Left ventricle myocardium inferior (tissue), 1 donor: ENCODE data around the gene CFAP74. TPM values are rescaled to one million over a fixed set of nuclear protein-coding genes. Genes with fewer than 3 reads are reported as not detected.

Experiments used
- DNase-seq: peaks from one replicate; pipeline ENCODE4 v3.0.0-alpha.2; 2020
- H3K27ac ChIP-seq: fragments of 200-600 bp; replicated peaks from 2 replicates; pipeline ENCODE4 v1.8.0; 2021
- H3K27me3 ChIP-seq: fragments of 200-600 bp; 2 replicates; pipeline ENCODE4 v1.8.0; 2021; ENCODE audit warnings: low read depth
- H3K36me3 ChIP-seq: fragments of 200-600 bp; 2 replicates; pipeline ENCODE4 v1.8.0; 2021
- H3K4me1 ChIP-seq: fragments of 200-600 bp; 2 replicates; pipeline ENCODE4 v1.8.0; 2021
- H3K4me3 ChIP-seq: fragments of 200-600 bp; 2 replicates; pipeline ENCODE4 v1.8.0; 2021; ENCODE audit warnings: mild to moderate bottlenecking, moderate library complexity
- H3K9me3 ChIP-seq: fragments of 200-600 bp; replicated peaks from 2 replicates; pipeline ENCODE4 v1.8.0; 2021
- intact Hi-C: fragments of 100-400 bp; cut with micrococcal nuclease; formaldehyde crosslinking; loops from one replicate; pipeline ENCODE4 v1.11.0; 2022
- total RNA-seq: library from RNA; stranded (reverse); fragmentation: NEBNext Ultra II Directional; extraction: Animal tissue kit (Norgen Biotek cat#: 25700); gene quantifications from one replicate; pipeline ENCODE4 v1.2.1, GENCODE V29; 2021
- TF ChIP-seq, protein P1 (sequence below): fragments of 200-600 bp; IDR thresholded peaks from 2 replicates; pipeline ENCODE4 v1.8.0; 2021; ENCODE audit warnings: antibody characterized with exemption, mild to moderate bottlenecking, borderline replicate concordance
- donor health status: DM: no; HTN: yes; CAD: no; lungs with severe emphysema.

CFAP74 gene
- total RNA-seq, 1 donor from 2014 or later: not detected

DNA sequence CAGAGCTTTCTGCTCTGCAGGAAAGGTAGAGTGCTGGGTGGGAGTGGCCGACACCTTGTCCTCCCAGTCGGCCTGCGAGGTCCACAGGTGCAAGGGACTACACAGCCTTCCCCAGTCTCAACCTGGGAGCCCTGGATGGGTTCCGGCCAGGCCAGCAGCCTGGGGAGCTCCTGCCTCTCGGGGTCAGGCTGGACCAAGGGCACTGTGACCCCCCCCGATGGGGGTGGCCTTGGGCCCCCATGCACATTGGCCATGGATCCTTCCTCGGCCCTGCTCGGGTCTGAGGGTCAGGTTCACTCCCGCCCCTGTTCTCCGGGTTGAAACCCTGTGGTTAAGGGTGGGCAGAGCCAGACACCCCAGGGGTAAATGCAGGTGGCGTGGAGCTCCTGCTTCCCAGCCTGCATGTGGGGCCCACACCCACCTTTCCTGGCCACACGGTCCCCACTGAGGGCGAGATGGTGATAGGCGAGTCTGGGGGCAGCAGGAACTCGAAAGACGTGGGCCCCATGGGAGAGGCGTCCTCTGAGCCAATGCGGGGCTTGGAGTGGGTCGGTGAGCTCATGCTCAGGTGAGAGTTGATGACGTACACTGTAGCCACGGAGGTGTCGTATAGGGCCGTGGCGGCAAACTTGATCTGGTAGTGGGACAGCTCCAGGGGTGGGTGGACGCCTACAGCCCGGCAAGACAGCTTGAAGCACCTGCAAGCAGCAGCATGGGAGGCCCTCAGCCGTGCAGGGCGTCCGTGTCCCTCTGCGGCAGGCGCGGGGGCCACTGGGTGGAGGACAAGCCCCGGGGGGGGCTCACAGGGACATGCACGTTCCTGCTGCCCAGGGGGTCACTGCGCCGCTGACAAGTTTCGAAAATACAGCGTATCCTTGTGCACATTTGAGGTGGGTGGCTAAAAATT lies 73.7 kb downstream of the CFAP74 start:
- Histone ChIP-seq H3K27ac (no peak overlapping the region), H3K36me3 (no peaks in the 10 kb centered on the region), H3K4me1 (peaks cover 24% of the 10 kb centered on the region), H3K4me3 (no peak overlapping the region), H3K27me3 (no peaks in the 10 kb centered on the region), H3K9me3 (no peaks in the 10 kb centered on the region)
- no peak for DNase-seq
- TF ChIP-seq, protein P1, sequence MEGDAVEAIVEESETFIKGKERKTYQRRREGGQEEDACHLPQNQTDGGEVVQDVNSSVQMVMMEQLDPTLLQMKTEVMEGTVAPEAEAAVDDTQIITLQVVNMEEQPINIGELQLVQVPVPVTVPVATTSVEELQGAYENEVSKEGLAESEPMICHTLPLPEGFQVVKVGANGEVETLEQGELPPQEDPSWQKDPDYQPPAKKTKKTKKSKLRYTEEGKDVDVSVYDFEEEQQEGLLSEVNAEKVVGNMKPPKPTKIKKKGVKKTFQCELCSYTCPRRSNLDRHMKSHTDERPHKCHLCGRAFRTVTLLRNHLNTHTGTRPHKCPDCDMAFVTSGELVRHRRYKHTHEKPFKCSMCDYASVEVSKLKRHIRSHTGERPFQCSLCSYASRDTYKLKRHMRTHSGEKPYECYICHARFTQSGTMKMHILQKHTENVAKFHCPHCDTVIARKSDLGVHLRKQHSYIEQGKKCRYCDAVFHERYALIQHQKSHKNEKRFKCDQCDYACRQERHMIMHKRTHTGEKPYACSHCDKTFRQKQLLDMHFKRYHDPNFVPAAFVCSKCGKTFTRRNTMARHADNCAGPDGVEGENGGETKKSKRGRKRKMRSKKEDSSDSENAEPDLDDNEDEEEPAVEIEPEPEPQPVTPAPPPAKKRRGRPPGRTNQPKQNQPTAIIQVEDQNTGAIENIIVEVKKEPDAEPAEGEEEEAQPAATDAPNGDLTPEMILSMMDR: no peak
- intact Hi-C loops: no loop called here

DNA sequence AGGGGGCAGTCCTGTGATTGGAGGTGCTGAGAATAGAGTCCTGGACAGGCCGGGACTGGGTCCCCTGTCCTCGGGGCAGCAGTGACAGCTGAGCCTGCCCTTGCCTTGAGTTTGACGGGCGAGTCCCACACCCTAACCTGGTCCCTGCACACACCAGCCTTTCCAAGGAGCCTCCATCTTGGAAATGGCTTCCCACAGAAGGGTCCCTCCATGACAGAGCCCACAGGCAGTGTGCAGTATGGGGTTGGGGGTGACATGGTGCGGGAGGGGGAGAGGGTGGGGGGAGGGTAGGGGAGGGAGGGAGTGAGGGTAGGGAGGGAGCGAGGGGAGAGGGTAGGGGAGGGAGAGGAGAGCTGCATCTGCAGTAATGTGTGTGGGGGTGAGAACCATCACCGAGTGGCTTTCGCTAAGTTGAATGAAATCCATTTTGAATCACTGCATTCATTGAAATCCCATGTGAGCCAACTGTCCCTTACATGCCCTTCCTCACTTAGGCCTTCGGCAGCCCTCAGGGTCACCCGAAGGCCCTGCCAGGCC lies 74.4 kb downstream of the CFAP74 start:
- Histone ChIP-seq H3K4me1 (peaks cover 24% of the 10 kb centered on the region), H3K27me3 (no peaks in the 10 kb centered on the region), H3K4me3 (no peak overlapping the region), H3K36me3 (no peaks in the 10 kb centered on the region), H3K27ac (peak overlapping the region; percentile 73), H3K9me3 (no peaks in the 10 kb centered on the region)
- TF ChIP-seq, protein P1: no peak
- DNase-seq: no peak
- intact Hi-C loops: no loop called here

DNA sequence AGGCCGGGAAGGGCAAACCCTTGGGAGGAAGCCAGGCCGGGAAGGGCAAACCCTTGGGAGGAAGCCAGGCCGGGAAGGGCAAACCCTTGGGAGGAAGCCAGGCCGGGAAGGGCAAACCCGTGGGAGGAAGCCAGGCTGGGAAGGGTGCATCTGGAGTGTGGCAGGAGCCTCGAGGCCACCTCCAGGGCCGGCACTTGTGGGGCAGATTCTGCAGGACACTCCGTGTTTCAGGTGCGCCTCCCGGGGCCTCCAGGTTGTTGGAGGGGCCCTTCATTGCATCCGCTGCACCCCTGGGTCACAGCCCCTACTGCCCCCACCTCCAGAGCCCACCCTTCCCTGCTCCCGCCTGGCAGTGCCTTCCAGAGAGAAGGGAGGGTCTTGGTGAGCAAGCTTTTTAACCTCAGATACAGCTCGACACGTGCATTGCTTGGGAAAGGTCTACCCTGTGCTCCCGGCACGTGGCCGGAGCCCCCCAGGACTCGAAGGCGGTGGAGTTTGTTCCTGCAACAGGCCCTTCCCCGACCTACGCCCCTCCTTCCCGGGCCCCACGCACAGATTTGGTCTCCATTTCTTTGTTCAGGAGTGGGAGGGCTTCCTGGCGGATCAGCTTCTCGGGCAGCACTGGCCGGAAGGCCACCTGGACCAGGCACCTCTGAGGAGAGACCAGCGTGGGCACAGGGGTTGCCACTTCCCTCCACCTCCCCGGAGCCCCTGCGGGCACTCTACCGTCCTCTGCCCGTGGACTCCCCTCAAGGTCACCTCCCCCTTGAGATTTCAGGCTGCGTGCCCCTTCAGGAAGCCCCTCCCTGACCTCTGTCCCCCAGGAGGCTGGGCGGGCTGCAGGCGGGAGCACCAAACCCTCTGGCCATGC lies 75.1 kb downstream of the CFAP74 start:
- no peaks in the 10 kb centered on the region for H3K27me3 ChIP-seq
- H3K27ac ChIP-seq: peak overlapping the region; percentile 73
- TF ChIP-seq, protein P1: no peak
- no peaks in the 10 kb centered on the region for H3K36me3 ChIP-seq
- no peak for DNase-seq
- peaks cover 24% of the 10 kb centered on the region for H3K4me1 ChIP-seq
- intact Hi-C loops: no loop called here
- H3K4me3 ChIP-seq: no peak overlapping the region
- no peaks in the 10 kb centered on the region for H3K9me3 ChIP-seq

DNA sequence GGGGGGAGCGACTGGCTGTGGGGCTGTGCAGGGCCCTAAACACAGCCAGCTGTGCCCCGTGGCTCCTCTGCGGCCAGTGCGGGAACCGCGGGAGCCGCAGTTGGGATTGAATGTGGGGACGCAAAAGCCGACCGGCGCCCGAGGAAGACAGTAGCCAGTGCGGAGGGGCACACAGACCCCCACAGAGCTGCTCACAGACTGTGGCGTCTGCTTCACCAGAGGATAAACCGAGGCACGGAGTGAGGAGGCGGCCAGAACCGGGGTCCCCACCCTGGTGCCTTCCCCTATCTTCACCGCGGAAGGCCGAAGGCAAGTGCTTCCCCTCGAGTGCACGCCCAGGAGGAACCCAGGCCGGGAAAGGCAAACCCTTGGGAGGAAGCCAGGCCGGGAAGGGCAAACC lies 75.8 kb downstream of the CFAP74 start:
- TF ChIP-seq, protein P1: no peak
- no peak for DNase-seq
- Histone ChIP-seq H3K4me3 (no peak overlapping the region), H3K9me3 (no peaks in the 10 kb centered on the region), H3K36me3 (no peaks in the 10 kb centered on the region), H3K27me3 (no peaks in the 10 kb centered on the region), H3K27ac (peak overlapping the region; percentile 76), H3K4me1 (peaks cover 24% of the 10 kb centered on the region)
- intact Hi-C loops: no loop called here

DNA sequence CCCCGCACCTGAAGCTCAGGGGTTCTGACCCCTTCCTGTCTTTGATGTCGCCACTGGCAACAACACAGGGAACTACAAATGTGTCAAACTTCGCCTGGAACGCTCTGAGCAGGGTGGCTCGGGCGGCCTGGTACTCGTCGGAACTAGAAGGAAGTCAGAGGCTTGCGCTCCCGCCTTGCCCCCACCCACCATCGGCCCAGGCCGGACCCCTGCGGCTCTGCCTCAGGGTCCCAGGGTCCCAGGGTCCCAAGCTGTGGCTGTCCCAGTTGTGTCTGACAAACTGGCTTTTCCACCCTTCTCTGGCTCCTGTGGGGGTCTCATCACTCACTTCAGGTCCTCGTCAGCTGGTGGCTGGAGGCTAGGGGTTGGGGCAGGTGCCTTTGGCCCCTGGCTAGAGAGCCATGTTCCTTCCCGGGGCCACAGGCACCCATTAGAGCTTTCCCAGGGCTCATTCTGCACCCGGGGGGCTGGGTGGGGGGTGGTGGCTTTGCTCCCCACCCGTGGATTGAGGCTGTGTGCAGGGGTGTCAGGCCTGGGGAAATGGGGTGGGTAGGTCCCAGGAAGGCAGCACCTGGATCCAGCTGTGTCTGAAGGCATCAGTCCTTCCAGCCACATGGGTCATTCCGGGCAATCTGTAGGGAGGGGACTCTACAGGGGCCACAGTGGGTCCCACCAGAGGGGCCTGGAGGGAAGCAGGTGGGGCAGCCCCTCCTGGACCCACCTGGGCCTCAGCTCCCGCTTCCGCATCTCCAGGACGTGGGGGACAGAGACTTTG lies 76.5 kb downstream of the CFAP74 start:
- peaks cover 24% of the 10 kb centered on the region for H3K4me1 ChIP-seq
- H3K9me3 ChIP-seq: no peaks in the 10 kb centered on the region
- H3K27me3 ChIP-seq: no peaks in the 10 kb centered on the region
- no peaks in the 10 kb centered on the region for H3K36me3 ChIP-seq
- no peak for DNase-seq
- H3K27ac ChIP-seq: peak overlapping the region; percentile 76
- TF ChIP-seq, protein P1: no peak
- no peak overlapping the region for H3K4me3 ChIP-seq
- intact Hi-C loops: no loop called here
